Activated T-helper 9 cell treated with anti-CD3 and anti-CD28 coated beads, Interleukin-2, amount 50 U/mL, for 16 hours (primary cell): ENCODE data around the gene ATP5F1E.
A peak's percentile ranks its signal among the peaks of the same experiment; 100 is the strongest.
"Not testable (repeated sequence)": the region's sequence is repeated elsewhere in the genome, so short reads cannot be mapped to it uniquely, and the experiment has no call there.

Experiments used
- DNase-seq: peaks from one replicate; pipeline ENCODE4 v3.0.0-alpha.2; 2020; ENCODE audit warnings: low read depth

ATP5F1E gene

GRCh38 chr20:58988565-58988882 is 43.6 kb downstream of the ATP5F1E start:
- DNase-seq = no peak

GRCh38 chr20:58987790-58988564 is 44.2 kb downstream of the ATP5F1E start:
- no peak for DNase-seq

- DNase-seq = no peak
These were observed 45.1 kb downstream of the ATP5F1E start for GRCh38 chr20:58986968-58987517.

- no peak for DNase-seq
These were observed 45.7 kb downstream of the ATP5F1E start for GRCh38 chr20:58986286-58986967.

GRCh38 chr20:58985656-58986055 is 46.5 kb downstream of the ATP5F1E start:
- DNase-seq = no peak

- no peak for DNase-seq
These were observed 47.4 kb downstream of the ATP5F1E start for GRCh38 chr20:58984691-58985090.

GRCh38 chr20:58983115-58983468 is 49.0 kb downstream of the ATP5F1E start:
- DNase-seq = not testable (repeated sequence)

GRCh38 chr20:58982406-58983114 is 49.6 kb downstream of the ATP5F1E start:
- DNase-seq = no peak

- DNase-seq = no peak
These were observed 50.3 kb downstream of the ATP5F1E start for GRCh38 chr20:58981628-58982364.

- DNase-seq = peak; percentile 84
These were observed 51.2 kb downstream of the ATP5F1E start, which contains the start of gene NELFCD for GRCh38 chr20:58980711-58981627. NELFCD (plus strand) TSS chr20:58981256; CDS start chr20:58981310, 54 bp downstream.

GRCh38 chr20:58978351-58979190 is 53.6 kb downstream of the ATP5F1E start:
- no peak for DNase-seq

GRCh38 chr20:58976061-58976730 is 55.9 kb downstream of the ATP5F1E start:
- no peak for DNase-seq
